ENCODE measurements around the gene DSG1. TPM values are rescaled to one million over a fixed set of nuclear protein-coding genes. Genes with fewer than 3 reads are reported as not detected.

The DSG1 gene
- polyA plus RNA-seq, 3 donors, result 0.01 TPM; not detected in 2

GRCh38 chr18:31401156-31402025 is 83.4 kb downstream of the DSG1 start:
- WGBS, 3 donors, result 47 to 84% (median 72%) methylated on average over 6 of the region's 6 CpGs
- H3K27ac ChIP-seq (ENCODE audit: low read depth, low read length), result no peak overlapping the region

- H3K27ac ChIP-seq (ENCODE audit: low read depth, low read length), result no peak overlapping the region
Observed at GRCh38 chr18:31402026-31402373, 84.0 kb downstream of the DSG1 start.

GRCh38 chr18:31403409-31403808 is 85.4 kb downstream of the DSG1 start:
- H3K27ac ChIP-seq (ENCODE audit: low read depth, low read length), result no peak overlapping the region
- whole genome bisulfite sequencing, 3 donors, result 60 to 83% (median 72%) methylated on average over 2 of the region's 2 CpGs

Other genes starting within 250 kb of the DSG1 start
- 1 to 10 TPM; 1.3 to 4.7 (median 2.8) TPM for gene DSC2, start 215.7 kb upstream of the DSG1 start, polyA plus RNA-seq
- gene DSC1, start 155.3 kb upstream of the DSG1 start, polyA plus RNA-seq, result not detected
- gene DSG4, start 58.6 kb downstream of the DSG1 start, polyA plus RNA-seq, result under 1 TPM in 1 of 3 donors, not detected in 2; 0.01 TPM
- gene DSG3, start 129.6 kb downstream of the DSG1 start, polyA plus RNA-seq, result under 1 TPM in 2 of 3 donors, not detected in 1; 0.01 to 0.37 TPM
- gene DSG2, start 180.0 kb downstream of the DSG1 start, polyA plus RNA-seq, result 10 to 100 TPM in 2 of 3 donors, 1 to 10 TPM in 1; 4.7 to 17.7 (median 13.4) TPM